NCI-H2227 (cell line): ENCODE data around the gene KNSTRN.

Experiments used
- DNase-seq: peaks from one replicate; lab custom pipeline; 2025; ENCODE audit not compliant: unreplicated experiment; lab: John Stamatoyannopoulos, UW

The KNSTRN gene

GRCh38 chr15:40392986-40393948, 10.7 kb downstream of the KNSTRN start:
- no peak for DNase-seq

GRCh38 chr15:40397688-40398412, 15.3 kb downstream of the KNSTRN start:
- no peak for DNase-seq

DNA sequence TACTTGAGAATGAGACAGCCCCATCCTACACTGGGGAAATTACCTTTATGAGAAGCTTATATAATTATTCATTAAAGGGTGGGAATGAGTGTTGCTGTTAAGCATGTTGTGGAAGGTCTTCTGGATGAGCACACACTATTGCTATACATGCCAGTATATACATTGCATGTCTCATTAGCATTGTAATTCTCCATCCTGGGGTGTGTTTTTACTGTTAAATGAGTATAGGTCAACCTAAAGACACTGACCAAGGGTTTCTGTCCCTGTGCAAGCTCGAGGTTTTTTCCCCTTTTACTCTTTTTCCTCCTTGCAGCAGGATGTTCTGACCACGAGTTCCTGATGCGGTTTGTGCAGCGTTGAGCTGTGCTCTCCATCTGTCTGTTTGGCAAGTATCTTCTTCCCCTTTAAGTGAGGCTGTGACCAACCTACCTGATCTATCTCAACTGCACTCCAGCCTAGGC, 15.9 kb downstream of the KNSTRN start:
- DNase-seq, result no peak

DNA sequence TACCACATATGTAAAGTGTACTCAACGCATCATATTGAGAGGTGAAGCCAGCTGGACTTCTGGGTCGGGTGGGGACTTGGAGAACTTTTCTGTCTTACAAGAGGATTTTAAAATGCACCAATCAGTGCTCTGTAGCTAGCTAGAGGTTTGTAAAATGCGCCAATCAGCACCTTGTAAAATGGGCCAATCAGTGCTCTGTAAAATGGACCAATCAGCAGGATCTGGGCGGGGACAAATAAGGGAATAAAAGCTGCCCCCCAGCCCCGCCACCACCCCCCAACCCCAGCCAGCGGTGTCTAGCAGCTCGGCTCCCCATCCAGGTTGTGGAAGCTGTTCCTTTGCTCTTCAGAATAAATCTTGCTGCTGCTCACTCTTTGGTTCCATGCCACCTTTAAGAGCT, 16.8 kb downstream of the KNSTRN start:
- DNase-seq, result no peak

GRCh38 chr15:40405501-40406381, 23.2 kb downstream of the KNSTRN start, which contains the start of gene IVD:
Gene IVD (plus strand): TSS chr15:40405795. CDS start chr15:40405828, 33 bp downstream.
- peak; percentile 94 for DNase-seq

DNA sequence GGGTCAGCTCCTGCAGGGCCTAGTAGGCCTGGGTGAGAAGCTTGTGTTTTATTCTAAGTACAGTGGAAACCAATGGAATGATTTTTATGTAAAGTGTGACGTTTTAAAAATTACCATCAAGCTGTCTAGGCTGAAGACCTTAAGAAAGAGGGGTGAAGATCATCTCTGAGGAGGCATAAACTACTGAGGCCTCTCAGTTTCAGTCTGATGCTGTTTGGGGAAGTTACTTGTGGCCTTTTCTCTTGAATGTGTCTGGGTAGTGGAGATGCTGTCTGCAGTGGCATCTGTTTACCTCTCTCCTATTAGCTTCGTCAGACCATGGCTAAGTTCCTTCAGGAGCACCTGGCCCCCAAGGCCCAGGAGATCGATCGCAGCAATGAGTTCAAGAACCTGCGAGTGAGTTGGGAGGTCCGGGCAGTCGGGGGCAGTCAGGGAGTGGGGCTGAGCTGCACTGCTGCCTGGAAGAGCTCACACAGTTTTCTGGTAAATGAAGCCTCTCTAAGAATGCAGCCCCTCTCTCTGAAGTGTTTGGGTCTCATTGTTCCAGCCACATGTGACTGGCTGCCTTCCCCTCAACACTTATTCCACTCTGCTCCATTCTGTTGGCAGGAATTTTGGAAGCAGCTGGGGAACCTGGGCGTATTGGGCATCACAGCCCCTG, 24.9 kb downstream of the KNSTRN start:
- no peak for DNase-seq

- DNase-seq, result no peak
Observed at GRCh38 chr15:40409366-40409765, 26.8 kb downstream of the KNSTRN start.

DNA sequence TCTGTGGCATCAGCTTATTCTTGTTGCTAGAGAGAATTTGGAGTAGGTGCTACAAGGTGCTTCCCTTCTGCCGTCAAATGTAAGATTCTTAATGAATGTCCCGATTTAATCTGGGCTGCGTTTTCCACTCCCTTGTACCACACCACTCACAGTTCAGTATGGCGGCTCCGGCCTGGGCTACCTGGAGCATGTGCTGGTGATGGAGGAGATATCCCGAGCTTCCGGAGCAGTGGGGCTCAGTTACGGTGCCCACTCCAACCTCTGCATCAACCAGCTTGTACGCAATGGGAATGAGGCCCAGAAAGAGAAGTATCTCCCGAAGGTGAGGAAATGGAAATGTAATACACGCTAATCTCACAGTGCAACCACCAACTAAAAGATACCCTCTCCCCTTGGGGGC, 28.0 kb downstream of the KNSTRN start:
- no peak for DNase-seq

- no peak for DNase-seq
Observed at GRCh38 chr15:40412095-40412759, 29.7 kb downstream of the KNSTRN start.

- no peak for DNase-seq
Observed at GRCh38 chr15:40413036-40413435, 30.5 kb downstream of the KNSTRN start.

- no peak for DNase-seq
Observed at GRCh38 chr15:40414816-40415215, 32.3 kb downstream of the KNSTRN start.

- DNase-seq, result no peak
Observed at GRCh38 chr15:40415226-40415625, 32.7 kb downstream of the KNSTRN start.

- no peak for DNase-seq
Observed at GRCh38 chr15:40416056-40416455, 33.5 kb downstream of the KNSTRN start.

- DNase-seq, result no peak
Observed at GRCh38 chr15:40418126-40418525, 35.6 kb downstream of the KNSTRN start.

- no peak for DNase-seq
Observed at GRCh38 chr15:40420071-40420713, 37.7 kb downstream of the KNSTRN start.

GRCh38 chr15:40420793-40421192, 38.3 kb downstream of the KNSTRN start:
- no peak for DNase-seq

- DNase-seq, result peak; percentile 71
Observed at GRCh38 chr15:40421246-40422157, 39.0 kb downstream of the KNSTRN start.

DNA sequence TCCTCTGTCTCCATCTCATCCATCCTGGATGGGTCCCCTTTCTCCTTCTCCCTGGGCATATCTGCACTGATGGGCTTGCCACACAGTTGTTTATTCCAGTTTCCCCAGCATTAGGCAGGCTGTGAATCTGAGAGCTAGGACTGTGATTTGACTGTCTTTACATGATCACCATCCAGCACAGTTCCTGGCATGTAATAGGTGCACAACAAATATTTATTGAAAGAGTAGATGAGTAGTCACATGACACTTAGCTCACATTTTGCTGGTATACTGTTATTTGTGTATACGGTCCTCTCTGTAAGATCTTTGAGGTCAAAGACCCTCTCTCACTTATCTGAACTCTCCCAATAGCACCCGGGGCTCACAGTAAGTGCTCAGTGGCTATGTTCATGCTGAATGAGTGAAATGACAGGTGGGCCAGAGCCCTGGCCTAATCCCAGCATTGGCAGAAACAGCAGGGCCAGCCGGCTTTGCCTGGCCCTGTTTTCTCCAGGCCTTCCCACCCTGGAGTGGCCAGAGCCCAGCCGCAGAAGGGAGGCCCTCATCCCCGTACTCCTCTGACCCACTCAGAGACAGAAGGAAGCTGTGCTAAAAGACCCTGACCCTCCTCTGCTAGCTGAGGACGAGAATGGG, 42.1 kb downstream of the KNSTRN start:
- no peak for DNase-seq
